IPS-15b (cell line): ENCODE data around the gene PRKCE.
"Not testable (repeated sequence)": the region's sequence is repeated elsewhere in the genome, so short reads cannot be mapped to it uniquely, and the experiment has no call there.

Experiments used
- H3K27me3 ChIP-seq: one replicate; pipeline ENCODE4 v1.6.1; 2013; ENCODE audit warnings: low read length; ENCODE audit not compliant: control insufficient read depth, insufficient read depth
- H3K36me3 ChIP-seq: one replicate; pipeline ENCODE4 v1.6.1; 2013; ENCODE audit warnings: low read length; ENCODE audit not compliant: control insufficient read depth, insufficient read depth
- H3K4me1 ChIP-seq: one replicate; pipeline ENCODE4 v1.6.1; 2013; ENCODE audit warnings: mild to moderate bottlenecking, low read length; ENCODE audit not compliant: control insufficient read depth, insufficient read depth
- H3K4me3 ChIP-seq: one replicate; pipeline ENCODE4 v1.5.1; 2013; ENCODE audit warnings: low read depth, low read length
- H3K9ac ChIP-seq: one replicate; pipeline ENCODE4 v1.6.1; 2013; ENCODE audit warnings: low read depth, mild to moderate bottlenecking, low read length
- H3K9me3 ChIP-seq: one replicate; pipeline ENCODE4 v1.6.1; 2013; ENCODE audit warnings: mild to moderate bottlenecking, low read length; ENCODE audit not compliant: control insufficient read depth, insufficient read depth

PRKCE gene

DNA sequence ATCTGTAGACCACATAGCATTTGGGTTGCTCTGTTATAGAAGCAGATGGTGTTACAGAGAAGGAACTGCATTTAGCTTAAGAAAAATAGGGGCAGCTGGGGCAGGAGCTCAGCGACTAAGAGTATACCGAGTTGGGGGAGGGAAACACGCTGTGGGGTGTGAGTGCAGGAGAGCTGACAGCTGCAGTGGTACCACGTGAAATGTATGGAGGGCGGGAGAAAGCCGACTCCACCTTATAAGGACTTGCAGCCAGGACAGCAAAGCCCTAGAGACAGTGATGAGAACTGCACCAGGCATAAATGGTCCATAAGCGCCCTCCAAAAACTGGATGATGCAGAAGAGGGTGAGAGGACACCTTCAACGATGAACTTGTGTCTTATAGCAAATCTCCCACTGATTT is 237.6 kb downstream of the PRKCE start:
- H3K9me3 ChIP-seq, result no peaks in the 10 kb centered on the region
- no peaks in the 10 kb centered on the region for H3K4me1 ChIP-seq
- H3K27me3 ChIP-seq, result no peaks in the 10 kb centered on the region
- no peaks in the 10 kb centered on the region for H3K36me3 ChIP-seq
- H3K4me3 ChIP-seq, result no peak overlapping the region
- no peak overlapping the region for H3K9ac ChIP-seq

DNA sequence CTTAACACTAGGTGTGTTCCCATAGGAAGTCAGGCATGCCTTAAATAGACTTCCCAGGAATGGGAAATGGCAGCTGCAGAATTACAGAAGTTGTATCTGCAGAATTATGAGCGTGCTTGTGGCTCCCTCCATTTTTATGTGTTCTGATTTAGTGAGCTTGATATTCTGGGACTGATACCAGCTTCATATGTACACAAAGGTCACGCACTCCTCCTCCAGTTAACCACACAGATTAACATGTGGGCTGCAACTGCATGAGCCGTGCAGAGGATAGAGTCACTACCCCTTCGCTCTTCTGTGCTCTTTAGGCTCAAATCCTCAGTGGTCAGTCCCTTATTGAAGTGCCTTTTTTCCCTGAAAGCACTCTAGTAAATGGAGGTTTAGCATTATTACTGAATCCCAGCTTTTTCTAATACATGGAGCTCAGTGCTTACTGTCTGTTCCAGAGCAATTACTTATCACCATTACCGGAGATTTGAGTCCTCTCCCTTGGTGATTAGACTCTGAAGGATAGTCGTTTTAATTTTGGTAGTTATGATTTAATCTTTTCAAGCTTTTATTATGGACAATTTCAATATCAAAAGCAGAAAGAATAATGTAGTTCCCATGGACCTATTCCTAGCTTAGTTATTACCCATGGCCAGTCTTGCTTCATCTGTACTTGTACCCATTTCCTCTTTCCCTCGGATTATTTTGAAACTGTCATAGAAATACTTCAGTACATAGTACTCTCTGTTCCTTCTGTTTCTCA is 238.3 kb downstream of the PRKCE start:
- Histone ChIP-seq H3K27me3 (no peaks in the 10 kb centered on the region), H3K4me1 (no peaks in the 10 kb centered on the region), H3K36me3 (no peaks in the 10 kb centered on the region), H3K4me3 (no peak overlapping the region), H3K9me3 (no peaks in the 10 kb centered on the region), H3K9ac (no peak overlapping the region)

GRCh38 chr2:45890371-45890646 is 238.8 kb downstream of the PRKCE start:
- H3K9me3 ChIP-seq, H3K36me3 ChIP-seq, H3K9ac ChIP-seq, H3K4me1 ChIP-seq, H3K4me3 ChIP-seq, H3K27me3 ChIP-seq: not testable (repeated sequence)

- H3K9me3 ChIP-seq, result no peaks in the 10 kb centered on the region
- H3K4me3 ChIP-seq, result no peak overlapping the region
- H3K9ac ChIP-seq, result no peak overlapping the region
- no peaks in the 10 kb centered on the region for H3K36me3 ChIP-seq
- no peaks in the 10 kb centered on the region for H3K4me1 ChIP-seq
- H3K27me3 ChIP-seq, result no peaks in the 10 kb centered on the region
These were observed 239.3 kb downstream of the PRKCE start for GRCh38 chr2:45890819-45891218.

DNA sequence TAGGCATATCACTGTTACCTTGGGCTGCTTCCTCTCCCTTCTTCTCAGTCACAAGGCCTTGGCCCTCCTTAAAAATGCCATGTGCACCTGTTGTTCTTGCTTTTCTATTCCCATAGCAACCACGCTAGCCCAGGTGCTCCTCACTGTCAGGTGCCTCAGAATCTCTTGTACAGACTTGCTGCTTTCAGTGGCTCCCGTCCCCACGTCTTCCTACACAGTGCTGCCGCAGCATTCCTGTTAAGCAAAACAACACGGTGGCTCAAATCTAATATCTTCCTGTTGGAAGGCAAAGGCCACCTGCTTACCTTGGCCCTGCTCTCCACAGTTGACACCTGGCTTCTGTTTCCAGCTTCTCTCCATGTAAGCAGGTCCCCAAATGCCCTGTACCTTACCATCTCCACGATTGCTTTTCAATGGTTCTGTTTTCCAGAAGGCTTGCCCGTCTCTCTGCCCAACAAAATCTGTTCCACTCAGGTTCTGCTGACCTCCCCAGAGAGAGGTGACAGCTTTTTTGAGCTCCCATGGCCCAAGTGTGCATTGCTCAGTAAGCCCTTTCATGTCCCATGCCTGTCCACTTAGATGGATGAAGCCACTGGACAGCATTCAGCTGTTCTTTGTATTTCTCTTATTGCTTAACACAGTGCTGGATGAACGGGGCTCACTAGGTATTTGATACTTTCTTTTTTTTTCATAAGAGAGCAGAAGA is 240.4 kb downstream of the PRKCE start:
- Histone ChIP-seq H3K36me3 (no peaks in the 10 kb centered on the region), H3K27me3 (no peaks in the 10 kb centered on the region), H3K4me3 (no peak overlapping the region), H3K4me1 (no peaks in the 10 kb centered on the region), H3K9me3 (no peaks in the 10 kb centered on the region), H3K9ac (no peak overlapping the region)

GRCh38 chr2:45892425-45892745 is 240.9 kb downstream of the PRKCE start:
- H3K27me3 ChIP-seq, result no peaks in the 10 kb centered on the region
- H3K9ac ChIP-seq, result no peak overlapping the region
- no peaks in the 10 kb centered on the region for H3K36me3 ChIP-seq
- no peak overlapping the region for H3K4me3 ChIP-seq
- H3K4me1 ChIP-seq, result no peaks in the 10 kb centered on the region
- H3K9me3 ChIP-seq, result no peaks in the 10 kb centered on the region

- Histone ChIP-seq H3K9me3 (no peaks in the 10 kb centered on the region), H3K36me3 (no peaks in the 10 kb centered on the region), H3K9ac (no peak overlapping the region), H3K4me1 (no peaks in the 10 kb centered on the region), H3K27me3 (no peaks in the 10 kb centered on the region), H3K4me3 (no peak overlapping the region)
These were observed 241.3 kb downstream of the PRKCE start for GRCh38 chr2:45892757-45893156.

DNA sequence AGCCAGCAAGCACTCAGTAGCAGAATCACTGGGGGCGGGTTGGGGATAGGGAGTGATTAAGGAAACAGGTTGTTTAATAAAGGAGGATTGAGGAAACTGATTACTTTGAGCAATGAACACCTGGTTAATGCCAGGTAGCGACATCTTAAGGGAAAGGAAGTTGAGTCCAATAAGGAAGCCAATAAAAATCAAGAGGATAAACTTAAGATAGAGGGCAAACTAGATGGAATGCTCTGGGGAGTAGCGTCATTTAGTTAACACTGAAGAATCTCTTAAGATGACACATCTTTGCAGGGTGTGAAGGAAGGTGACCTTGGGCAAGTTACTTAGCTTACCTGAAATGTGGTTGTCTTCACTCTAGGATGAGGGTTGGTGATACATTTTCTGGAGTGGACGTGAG is 242.7 kb downstream of the PRKCE start:
- H3K9me3 ChIP-seq, result no peaks in the 10 kb centered on the region
- H3K36me3 ChIP-seq, result no peaks in the 10 kb centered on the region
- no peaks in the 10 kb centered on the region for H3K27me3 ChIP-seq
- no peak overlapping the region for H3K9ac ChIP-seq
- H3K4me3 ChIP-seq, result no peak overlapping the region
- H3K4me1 ChIP-seq, result no peaks in the 10 kb centered on the region

DNA sequence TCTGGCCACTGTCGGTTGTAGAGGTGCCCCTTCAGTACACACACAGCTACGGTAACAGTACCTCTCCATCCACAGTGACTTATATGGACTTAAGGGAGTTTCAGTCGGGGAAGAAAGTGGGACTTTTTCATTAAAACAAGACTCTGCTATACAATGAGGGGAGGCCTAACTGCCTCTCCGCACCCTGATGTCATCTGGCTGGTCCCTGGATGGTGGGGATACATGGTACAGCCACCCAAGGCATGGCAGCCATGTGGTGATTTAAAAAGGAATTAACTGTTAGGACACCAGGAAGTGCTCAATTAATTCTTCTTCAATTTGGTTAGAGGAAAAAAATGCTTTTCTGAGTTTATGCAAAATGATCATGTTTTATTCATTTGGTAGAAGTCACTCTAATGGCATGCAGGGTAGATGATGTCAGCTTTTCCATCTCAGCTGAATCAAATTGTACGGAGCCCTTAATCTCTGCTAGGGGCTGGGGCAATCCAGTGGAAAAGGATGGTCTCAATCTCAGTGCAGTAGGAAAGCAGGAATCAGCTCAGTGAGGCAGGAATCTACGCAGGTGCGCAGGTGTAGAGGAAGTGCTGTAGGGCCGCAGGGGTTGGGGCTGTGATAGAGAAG is 243.9 kb downstream of the PRKCE start:
- no peaks in the 10 kb centered on the region for H3K9me3 ChIP-seq
- H3K36me3 ChIP-seq, result no peaks in the 10 kb centered on the region
- H3K4me1 ChIP-seq, result no peaks in the 10 kb centered on the region
- no peak overlapping the region for H3K4me3 ChIP-seq
- no peaks in the 10 kb centered on the region for H3K27me3 ChIP-seq
- no peak overlapping the region for H3K9ac ChIP-seq

DNA sequence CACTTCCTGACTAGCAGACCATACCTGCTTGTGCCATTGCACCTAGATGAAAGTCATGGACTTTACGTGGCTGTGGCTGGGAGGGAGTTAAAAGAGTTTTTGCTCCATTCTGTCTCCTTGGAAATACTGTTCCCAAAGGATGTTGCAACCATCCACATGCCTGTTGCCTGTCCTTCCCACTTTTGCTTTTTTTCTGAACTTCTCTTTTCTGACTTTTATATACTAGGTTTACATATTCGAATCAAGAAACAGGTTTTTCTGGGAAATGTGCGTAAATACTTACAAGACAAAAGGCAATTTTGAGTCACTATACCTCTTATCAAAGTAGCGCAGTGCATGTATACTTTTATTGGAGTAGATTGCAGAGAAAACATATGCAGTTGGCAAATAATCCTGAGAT is 244.8 kb downstream of the PRKCE start:
- H3K9ac ChIP-seq, result no peak overlapping the region
- H3K9me3 ChIP-seq, result no peaks in the 10 kb centered on the region
- H3K4me3 ChIP-seq, result no peak overlapping the region
- no peaks in the 10 kb centered on the region for H3K27me3 ChIP-seq
- no peaks in the 10 kb centered on the region for H3K4me1 ChIP-seq
- H3K36me3 ChIP-seq, result no peaks in the 10 kb centered on the region

DNA sequence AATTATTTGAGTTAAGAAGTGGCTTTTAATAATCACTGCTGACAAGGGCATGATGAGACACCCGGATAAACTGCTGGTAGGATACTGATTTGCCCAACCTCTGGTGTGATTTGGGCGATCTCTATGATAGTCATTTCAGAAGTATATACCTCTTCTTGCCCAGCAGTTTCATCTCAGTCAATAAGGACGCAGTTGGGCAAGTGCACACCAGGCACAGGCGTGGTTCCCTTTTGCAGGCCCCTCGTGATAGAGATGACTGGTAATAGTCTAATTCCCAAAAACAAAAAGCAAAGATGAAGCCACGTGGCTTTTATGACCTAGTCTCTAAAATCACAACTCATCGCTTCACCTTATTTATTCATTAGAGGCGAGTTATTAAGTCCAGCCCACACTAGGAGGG is 246.4 kb downstream of the PRKCE start:
- no peak overlapping the region for H3K4me3 ChIP-seq
- no peaks in the 10 kb centered on the region for H3K36me3 ChIP-seq
- no peak overlapping the region for H3K9ac ChIP-seq
- H3K4me1 ChIP-seq, result no peaks in the 10 kb centered on the region
- no peaks in the 10 kb centered on the region for H3K9me3 ChIP-seq
- no peaks in the 10 kb centered on the region for H3K27me3 ChIP-seq

DNA sequence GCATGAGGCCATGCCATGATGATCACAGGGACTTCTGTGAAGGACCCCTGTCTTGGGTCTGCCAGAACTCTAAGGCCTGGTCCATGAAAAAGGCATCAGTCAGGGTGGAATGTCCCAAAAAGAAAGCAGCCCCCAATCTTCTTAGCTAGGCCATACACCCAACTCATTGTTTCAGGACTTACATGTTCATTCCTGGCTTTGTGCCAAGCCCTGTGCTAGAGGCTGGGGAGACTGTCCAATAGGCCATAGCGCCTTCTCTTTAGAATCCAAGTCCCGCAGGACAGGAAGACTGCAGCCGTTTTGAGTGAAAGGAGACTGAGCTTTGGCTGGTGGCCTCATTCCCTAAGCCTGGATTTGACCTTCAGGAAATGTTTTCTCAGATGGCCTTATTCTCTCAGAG is 247.3 kb downstream of the PRKCE start:
- no peaks in the 10 kb centered on the region for H3K9me3 ChIP-seq
- H3K9ac ChIP-seq, result no peak overlapping the region
- no peaks in the 10 kb centered on the region for H3K36me3 ChIP-seq
- H3K27me3 ChIP-seq, result no peaks in the 10 kb centered on the region
- no peak overlapping the region for H3K4me3 ChIP-seq
- H3K4me1 ChIP-seq, result no peaks in the 10 kb centered on the region
